K562 (cell line): Measurements from ENCODE around the gene SLC17A8. TPM values are rescaled to one million over a fixed set of nuclear protein-coding genes. Genes with fewer than 3 reads are reported as not detected.

Experiments
- IRF2 ChIP-seq: sonication (generic); formaldehyde crosslinking; IDR thresholded peaks from 2 replicates; pipeline ENCODE4 v1.8.1; 2022; ENCODE audit warnings: mild to moderate bottlenecking, missing genetic modification reagents
- MECOM ChIP-seq: fragments of 250-450 bp; sonication (Bioruptor Pico); IDR thresholded peaks from 2 replicates; pipeline ENCODE4 v1.8.0; 2022; ENCODE audit warnings: inconsistent platforms
- NR4A1 ChIP-seq, 2 experiments: fragments of 250-450 bp in 1 of 2; fragments of 450-650 bp in 1 of 2; sonication (Bioruptor Pico) in 1 of 2; IDR thresholded peaks; 2 replicates each; pipeline versions ENCODE4 v1.4.0 to v1.6.1; 2016 to 2020; ENCODE audit warnings: mild to moderate bottlenecking in 2 of 2, missing compliant biosample characterization in 1 of 2, missing genetic modification characterization in 1 of 2, moderate library complexity in 1 of 2
- SAP30 ChIP-seq: fragments of 200-600 bp; sonication (generic); IDR thresholded peaks from 2 replicates; pipeline ENCODE4 v1.6.1; 2012; ENCODE audit warnings: borderline replicate concordance, low read depth, mild to moderate bottlenecking, moderate library complexity, low read length, control low read depth, inconsistent platforms; ENCODE audit not compliant: insufficient read depth, poor library complexity, severe bottlenecking
- polyA plus RNA-seq, 8 experiments: library from polyadenylated mRNA; depleted of rRNA in 4 of 8; stranded (reverse) in 5 of 8; unstranded in 3 of 8; fragments of >200 nt; fragmentation: Nextera tagmentation in 2 of 8; fragmentation: Illumina TruSeq in 1 of 8; extraction: Ambion mirVana in 2 of 8; extraction: Trizol in 1 of 8; gene quantifications; 2 replicates each; pipeline versions ENCODE4 v1.2.1 to v1.2.3, GENCODE V29; 2011 to 2014; ENCODE audit warnings: inconsistent platforms in 1 of 8, missing spikeins in 1 of 8
- total RNA-seq, 7 experiments: library from RNA; depleted of rRNA in 6 of 7; stranded (reverse); fragments of >200 nt in 6 of 7; fragmentation: Illumina TruSeq in 2 of 7; extraction: Trizol in 2 of 7; gene quantifications; 2 replicates each; pipeline versions ENCODE4 v1.2.1 to v1.2.3, GENCODE V29; 2011 to 2021; ENCODE audit warnings: low replicate concordance in 1 of 7
- TF ChIP-seq, protein P1 (sequence below): fragments of 450-650 bp; IDR thresholded peaks from 2 replicates; pipeline ENCODE4 v1.6.1; 2016; ENCODE audit warnings: antibody characterized with exemption
- TF ChIP-seq, protein P2 (sequence below): IDR thresholded peaks from 3 replicates; pipeline ENCODE4 v1.6.1; 2011; ENCODE audit warnings: borderline replicate concordance, mild to moderate bottlenecking, moderate library complexity; ENCODE audit not compliant: insufficient read length; ENCODE audit errors: extremely low read depth

Gene SLC17A8
- total and polyA plus RNA-seq, 9 of the 15 experiments (the other 6 are each of a cell fraction or from before 2014, with no cell fraction given), result 0.03 TPM; not detected in 8

DNA sequence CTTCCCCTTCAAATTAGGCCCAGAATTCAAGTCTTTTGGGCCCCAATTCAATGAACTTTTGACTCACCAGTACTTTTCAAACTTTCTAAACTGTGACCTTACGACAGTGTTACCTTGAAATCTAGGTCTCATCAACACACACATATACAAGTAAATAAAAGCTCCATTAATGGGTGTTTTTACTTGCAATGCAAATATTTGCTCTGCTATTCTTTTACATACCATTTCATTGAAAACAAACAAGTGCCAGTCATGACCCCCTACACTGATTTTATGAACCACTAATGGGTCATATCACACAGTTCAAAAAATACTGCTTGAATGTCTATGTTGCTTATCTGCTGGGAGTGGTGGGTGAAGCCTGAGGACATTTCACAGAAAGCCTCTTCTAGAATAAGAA lies 107.7 kb downstream of the SLC17A8 start (continued):
- no peak for TF ChIP-seq NR4A1 (CRISPR knock-in tag; IDR thresholded peaks at IDR 0.05)
- TF ChIP-seq NR4A1 (tag; IDR thresholded peaks at IDR 0.05), result no peak
- TF ChIP-seq, protein P1, sequence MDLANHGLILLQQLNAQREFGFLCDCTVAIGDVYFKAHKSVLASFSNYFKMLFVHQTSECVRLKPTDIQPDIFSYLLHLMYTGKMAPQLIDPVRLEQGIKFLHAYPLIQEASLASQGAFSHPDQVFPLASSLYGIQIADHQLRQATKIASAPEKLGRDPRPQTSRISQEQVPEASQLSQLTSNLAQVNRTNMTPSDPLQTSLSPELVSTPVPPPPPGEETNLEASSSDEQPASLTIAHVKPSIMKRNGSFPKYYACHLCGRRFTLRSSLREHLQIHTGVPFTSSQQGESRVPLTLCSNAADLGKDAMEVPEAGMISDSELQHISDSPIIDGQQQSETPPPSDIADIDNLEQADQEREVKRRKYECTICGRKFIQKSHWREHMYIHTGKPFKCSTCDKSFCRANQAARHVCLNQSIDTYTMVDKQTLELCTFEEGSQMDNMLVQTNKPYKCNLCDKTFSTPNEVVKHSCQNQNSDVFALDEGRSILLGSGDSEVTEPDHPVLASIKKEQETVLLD, result no peak
- TF ChIP-seq, protein P2, sequence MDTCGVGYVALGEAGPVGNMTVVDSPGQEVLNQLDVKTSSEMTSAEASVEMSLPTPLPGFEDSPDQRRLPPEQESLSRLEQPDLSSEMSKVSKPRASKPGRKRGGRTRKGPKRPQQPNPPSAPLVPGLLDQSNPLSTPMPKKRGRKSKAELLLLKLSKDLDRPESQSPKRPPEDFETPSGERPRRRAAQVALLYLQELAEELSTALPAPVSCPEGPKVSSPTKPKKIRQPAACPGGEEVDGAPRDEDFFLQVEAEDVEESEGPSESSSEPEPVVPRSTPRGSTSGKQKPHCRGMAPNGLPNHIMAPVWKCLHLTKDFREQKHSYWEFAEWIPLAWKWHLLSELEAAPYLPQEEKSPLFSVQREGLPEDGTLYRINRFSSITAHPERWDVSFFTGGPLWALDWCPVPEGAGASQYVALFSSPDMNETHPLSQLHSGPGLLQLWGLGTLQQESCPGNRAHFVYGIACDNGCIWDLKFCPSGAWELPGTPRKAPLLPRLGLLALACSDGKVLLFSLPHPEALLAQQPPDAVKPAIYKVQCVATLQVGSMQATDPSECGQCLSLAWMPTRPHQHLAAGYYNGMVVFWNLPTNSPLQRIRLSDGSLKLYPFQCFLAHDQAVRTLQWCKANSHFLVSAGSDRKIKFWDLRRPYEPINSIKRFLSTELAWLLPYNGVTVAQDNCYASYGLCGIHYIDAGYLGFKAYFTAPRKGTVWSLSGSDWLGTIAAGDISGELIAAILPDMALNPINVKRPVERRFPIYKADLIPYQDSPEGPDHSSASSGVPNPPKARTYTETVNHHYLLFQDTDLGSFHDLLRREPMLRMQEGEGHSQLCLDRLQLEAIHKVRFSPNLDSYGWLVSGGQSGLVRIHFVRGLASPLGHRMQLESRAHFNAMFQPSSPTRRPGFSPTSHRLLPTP, result no peak
- TF ChIP-seq MECOM (CRISPR knock-in tag), result no peak
- TF ChIP-seq SAP30, result no peak
- no peak for TF ChIP-seq IRF2 (CRISPR knock-in tag)
